PC-9 (cell line): ENCODE data around the gene COL4A6. TPM values are rescaled to one million over a fixed set of nuclear protein-coding genes. Genes with fewer than 3 reads are reported as not detected.

Experiments
- BruUV-seq: library from RNA; stranded (reverse); fragments of 400-500 nt; replicated peaks from 2 replicates; lab custom pipeline; 2021; lab: Mats Ljungman, UMichigan
- CTCF ChIA-PET: fragments of 300-600 bp; sonication (Branson Sonifier 250); formaldehyde crosslinking; loops from one replicate; lab custom pipeline; 2022; ENCODE audit warnings: antibody characterized with exemption; lab: Charles Lee
- POLR2A ChIA-PET: fragments of 300-600 bp; sonication (Branson Sonifier 250); formaldehyde crosslinking; loops from one replicate; lab custom pipeline; 2022; ENCODE audit warnings: antibody characterized with exemption; ENCODE audit not compliant: unreplicated experiment; lab: Charles Lee
- DNase-seq, 2 experiments: peaks; one replicate each; pipeline versions ENCODE4 v3.0.0 to v3.0.0-alpha.2; 2015 to 2022; ENCODE audit warnings: mixed read lengths in 1 of 2
- H2AFZ ChIP-seq: fragments of 200-600 bp; sonication (generic); 2 replicates; pipeline ENCODE4 v1.8.1; 2017; ENCODE audit warnings: antibody characterized with exemption
- H3F3A ChIP-seq: fragments of 200-600 bp; sonication (generic); 2 replicates; pipeline ENCODE4 v1.8.1; 2017; ENCODE audit warnings: antibody characterized with exemption, mild to moderate bottlenecking, low read depth; ENCODE audit not compliant: insufficient read depth
- H3K27ac ChIP-seq: fragments of 200-600 bp; sonication (generic); 2 replicates; pipeline ENCODE4 v1.6.1; 2016; ENCODE audit warnings: mixed run types
- H3K27me3 ChIP-seq: fragments of 200-600 bp; sonication (generic); 2 replicates; pipeline ENCODE4 v1.6.1; 2016; ENCODE audit warnings: low read depth, mixed run types; ENCODE audit not compliant: insufficient read depth
- H3K36me3 ChIP-seq: fragments of 200-600 bp; sonication (generic); 2 replicates; pipeline ENCODE4 v1.6.1; 2016; ENCODE audit warnings: low read depth, mixed run types
- H3K4me1 ChIP-seq: fragments of 200-600 bp; sonication (generic); replicated peaks from 2 replicates; pipeline ENCODE4 v1.6.1; 2016; ENCODE audit warnings: mixed run types; ENCODE audit not compliant: insufficient read depth
- H3K4me2 ChIP-seq: fragments of 200-600 bp; sonication (generic); 2 replicates; pipeline ENCODE4 v1.6.1; 2017; ENCODE audit warnings: mixed run types
- H3K4me3 ChIP-seq: fragments of 200-600 bp; sonication (generic); 2 replicates; pipeline ENCODE4 v1.6.1; 2016; ENCODE audit warnings: mixed run types
- H3K79me2 ChIP-seq: fragments of 200-600 bp; sonication (generic); 2 replicates; pipeline ENCODE4 v1.6.1; 2017; ENCODE audit warnings: low read depth, mixed run types
- H3K9me2 ChIP-seq: fragments of 200-600 bp; sonication (generic); 2 replicates; pipeline ENCODE4 v1.8.1; 2017; ENCODE audit warnings: mild to moderate bottlenecking; ENCODE audit not compliant: insufficient read depth
- H3K9me3 ChIP-seq: fragments of 200-600 bp; sonication (generic); 2 replicates; pipeline ENCODE4 v1.8.1; 2016; ENCODE audit warnings: low read depth; ENCODE audit not compliant: insufficient read depth
- H4K20me1 ChIP-seq: fragments of 200-600 bp; sonication (generic); 2 replicates; pipeline ENCODE4 v1.8.1; 2017; ENCODE audit not compliant: insufficient read depth
- EZH2 ChIP-seq: fragments of 200-600 bp; sonication (generic); IDR thresholded peaks from 2 replicates; pipeline ENCODE4 v1.8.0; 2017; ENCODE audit warnings: antibody characterized with exemption, low read depth
- intact Hi-C: fragments of 100-400 bp; cut with micrococcal nuclease; formaldehyde crosslinking; loops from one replicate; pipeline ENCODE4 v1.10.0; 2022; ENCODE audit not compliant: unreplicated experiment
- total RNA-seq: library from RNA; stranded (reverse); gene quantifications from 2 replicates; pipeline ENCODE4 v1.2.3, GENCODE V29; 2021
- TF ChIP-seq, protein P1 (sequence below): fragments of 200-600 bp; sonication (generic); conservative IDR thresholded peaks from 2 replicates; pipeline ENCODE4 v1.6.1; 2017; ENCODE audit warnings: mixed run types, antibody characterized with exemption, mild to moderate bottlenecking, moderate library complexity

COL4A6 gene
- total RNA-seq, 1 experiment from 2014 or later, result 15.5 TPM

DNA sequence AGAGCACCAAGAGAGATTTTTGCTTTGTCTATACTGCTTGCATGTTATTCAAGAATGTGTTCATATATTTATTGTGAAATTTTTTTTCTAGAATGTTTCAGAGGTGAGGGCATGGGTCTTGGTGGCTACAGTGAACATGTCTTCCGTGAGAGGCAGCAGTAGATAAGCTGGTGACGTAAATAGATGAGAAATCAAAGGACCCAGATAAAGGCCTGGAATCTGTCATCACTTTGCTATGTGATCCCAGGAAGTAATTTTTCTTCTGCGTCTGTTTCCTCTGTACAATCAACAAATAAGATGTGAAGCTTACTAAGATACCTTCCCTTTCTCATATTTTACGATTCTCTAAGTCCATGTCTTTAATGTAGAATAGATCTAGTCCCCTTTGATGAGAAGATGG is 129.1 kb downstream of the COL4A6 start:
- ChIA-PET CTCF (no interaction called here), POLR2A (no interaction called here)
- H3K4me3 ChIP-seq, result no peak overlapping the region
- H3K9me2 ChIP-seq, result no peaks in the 10 kb centered on the region
- intact Hi-C loops, result loop anchor here (1.0 to 10.0 kb wide), 2 partner anchors 87 to 226 kb away; no protein-coding TSS in a partner anchor
- H3K27ac ChIP-seq, result no peak overlapping the region
- no peak overlapping the region for H3K4me2 ChIP-seq
- BruUV-seq, result no TSS peak
- no peaks in the 10 kb centered on the region for H3K36me3 ChIP-seq
- no peaks in the 10 kb centered on the region for H3K9me3 ChIP-seq
- H3K4me1 ChIP-seq, result peaks cover 21% of the 10 kb centered on the region; the same call in 1 of the 2 replicates
- H3K27me3 ChIP-seq, result no peaks in the 10 kb centered on the region
- H3K79me2 ChIP-seq, result no peaks in the 10 kb centered on the region
- H4K20me1 ChIP-seq, result no peaks in the 10 kb centered on the region
- H2AFZ ChIP-seq, result no peak overlapping the region
- TF ChIP-seq EZH2, result no peak
- TF ChIP-seq, protein P1, sequence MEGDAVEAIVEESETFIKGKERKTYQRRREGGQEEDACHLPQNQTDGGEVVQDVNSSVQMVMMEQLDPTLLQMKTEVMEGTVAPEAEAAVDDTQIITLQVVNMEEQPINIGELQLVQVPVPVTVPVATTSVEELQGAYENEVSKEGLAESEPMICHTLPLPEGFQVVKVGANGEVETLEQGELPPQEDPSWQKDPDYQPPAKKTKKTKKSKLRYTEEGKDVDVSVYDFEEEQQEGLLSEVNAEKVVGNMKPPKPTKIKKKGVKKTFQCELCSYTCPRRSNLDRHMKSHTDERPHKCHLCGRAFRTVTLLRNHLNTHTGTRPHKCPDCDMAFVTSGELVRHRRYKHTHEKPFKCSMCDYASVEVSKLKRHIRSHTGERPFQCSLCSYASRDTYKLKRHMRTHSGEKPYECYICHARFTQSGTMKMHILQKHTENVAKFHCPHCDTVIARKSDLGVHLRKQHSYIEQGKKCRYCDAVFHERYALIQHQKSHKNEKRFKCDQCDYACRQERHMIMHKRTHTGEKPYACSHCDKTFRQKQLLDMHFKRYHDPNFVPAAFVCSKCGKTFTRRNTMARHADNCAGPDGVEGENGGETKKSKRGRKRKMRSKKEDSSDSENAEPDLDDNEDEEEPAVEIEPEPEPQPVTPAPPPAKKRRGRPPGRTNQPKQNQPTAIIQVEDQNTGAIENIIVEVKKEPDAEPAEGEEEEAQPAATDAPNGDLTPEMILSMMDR, result no peak
- no peaks in the 10 kb centered on the region for H3F3A ChIP-seq
- DNase-seq, result peak; percentile 24 to 67

DNA sequence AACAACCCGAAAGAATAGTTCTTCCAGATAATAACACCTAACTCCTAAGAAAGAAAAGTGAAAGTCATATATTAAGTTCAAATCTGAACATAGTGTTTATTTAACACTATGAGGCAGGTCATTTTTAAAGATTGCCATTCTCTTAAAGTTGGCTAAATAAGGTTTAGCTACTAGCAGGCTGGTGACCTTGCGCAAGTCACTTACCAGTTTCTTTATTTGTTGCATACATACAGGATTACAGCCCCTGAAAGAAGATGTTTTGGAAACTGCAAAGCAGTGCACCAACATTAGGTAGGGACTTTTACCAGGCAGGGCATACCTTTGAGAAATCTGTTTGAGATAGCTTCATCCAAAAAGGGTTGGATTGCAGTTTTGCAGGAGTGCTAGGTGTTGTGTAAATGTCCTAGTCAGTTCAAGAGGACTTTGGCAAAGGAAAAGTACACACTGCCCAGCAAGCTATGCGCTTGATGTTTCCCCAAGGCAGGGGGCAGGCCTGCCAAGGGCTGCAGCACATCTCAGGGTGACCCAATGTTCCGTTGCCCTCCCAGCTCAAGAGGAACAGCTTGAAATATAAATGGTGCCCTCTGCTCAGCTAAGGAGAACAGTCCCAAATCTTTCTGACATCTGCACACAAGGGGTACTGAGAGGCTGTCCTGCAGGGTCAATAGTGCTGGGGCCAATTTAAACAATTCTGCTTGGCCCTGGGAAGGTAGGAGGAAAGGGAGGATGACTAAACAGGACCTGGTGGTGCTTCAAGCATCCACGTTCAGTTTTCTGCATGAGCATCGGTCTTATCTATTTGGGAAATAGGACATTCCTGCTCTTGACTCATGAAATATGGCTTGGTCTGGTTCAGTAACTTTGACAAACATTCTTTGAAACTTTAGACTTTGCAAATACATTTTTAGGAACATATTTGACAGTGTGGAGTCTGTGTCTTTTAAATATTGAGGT is 130.8 kb downstream of the COL4A6 start:
- Histone ChIP-seq H3K9me2 (no peaks in the 10 kb centered on the region), H3K4me3 (no peak overlapping the region), H3K36me3 (no peaks in the 10 kb centered on the region), H3K4me2 (no peak overlapping the region), H3K9me3 (no peaks in the 10 kb centered on the region), H3K4me1 (peaks cover 5% of the 10 kb centered on the region; the same call in 1 of the 2 replicates), H3F3A (no peaks in the 10 kb centered on the region), H3K79me2 (no peaks in the 10 kb centered on the region), H4K20me1 (no peaks in the 10 kb centered on the region), H3K27ac (no peak overlapping the region), H3K27me3 (no peaks in the 10 kb centered on the region), H2AFZ (no peak overlapping the region)
- TF ChIP-seq EZH2, result no peak
- TF ChIP-seq, protein P1, result no peak
- intact Hi-C loops, result loop anchor here (10.0 kb wide), 1 partner anchor 227 kb away; no protein-coding TSS in a partner anchor
- POLR2A ChIA-PET, result no interaction called here
- CTCF ChIA-PET, result no interaction called here
- BruUV-seq, result no TSS peak
- no peak for DNase-seq

DNA sequence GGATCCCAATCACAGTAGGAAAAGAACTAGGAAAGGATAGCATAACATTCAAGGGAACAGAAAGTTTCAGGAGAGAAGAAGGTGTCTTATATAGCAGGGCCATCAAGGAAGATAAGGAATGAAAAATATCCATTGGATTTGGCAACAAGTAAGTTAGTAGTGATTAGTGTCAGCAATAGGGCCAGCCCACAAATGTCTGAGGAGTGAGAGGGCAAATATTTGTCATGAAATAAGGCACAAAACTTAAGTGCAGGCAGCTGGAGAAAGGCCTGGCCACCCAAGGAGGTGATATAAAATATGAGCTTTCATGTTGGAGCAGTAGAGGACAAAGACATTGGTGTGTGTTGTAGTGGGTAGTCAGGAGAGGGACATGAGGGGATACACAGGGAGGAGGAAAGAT is 132.1 kb downstream of the COL4A6 start:
- no peaks in the 10 kb centered on the region for H3K27me3 ChIP-seq
- BruUV-seq, result no TSS peak
- POLR2A ChIA-PET, result no interaction called here
- no peak for TF ChIP-seq EZH2
- TF ChIP-seq, protein P1, result no peak
- H3K36me3 ChIP-seq, result no peaks in the 10 kb centered on the region
- no peaks in the 10 kb centered on the region for H4K20me1 ChIP-seq
- intact Hi-C loops, result loop anchor here (10.0 kb wide), 1 partner anchor 229 kb away; no protein-coding TSS in a partner anchor
- H3K27ac ChIP-seq, result no peak overlapping the region
- no peaks in the 10 kb centered on the region for H3K9me2 ChIP-seq
- no peaks in the 10 kb centered on the region for H3K79me2 ChIP-seq
- no peak overlapping the region for H3K4me2 ChIP-seq
- no peak overlapping the region for H2AFZ ChIP-seq
- CTCF ChIA-PET, result no interaction called here
- no peak for DNase-seq
- no peaks in the 10 kb centered on the region for H3K9me3 ChIP-seq
- H3K4me1 ChIP-seq, result no peaks in the 10 kb centered on the region
- no peaks in the 10 kb centered on the region for H3F3A ChIP-seq
- no peak overlapping the region for H3K4me3 ChIP-seq
